ENCODE results near the gene TXNL4B.
"Not testable (repeated sequence)": the region's sequence is repeated elsewhere in the genome, so short reads cannot be mapped to it uniquely, and the experiment has no call there.

The TXNL4B gene

GRCh38 chr16:72072514-72073342, 20.7 kb downstream of the TXNL4B start:
- no peak for ATAC-seq

GRCh38 chr16:72068930-72069329, 24.5 kb downstream of the TXNL4B start:
- ATAC-seq, result no peak

GRCh38 chr16:72066747-72067146, 26.7 kb downstream of the TXNL4B start:
- ATAC-seq, result no peak

GRCh38 chr16:72064361-72064894, 29.0 kb downstream of the TXNL4B start:
- ATAC-seq, result no peak

DNA sequence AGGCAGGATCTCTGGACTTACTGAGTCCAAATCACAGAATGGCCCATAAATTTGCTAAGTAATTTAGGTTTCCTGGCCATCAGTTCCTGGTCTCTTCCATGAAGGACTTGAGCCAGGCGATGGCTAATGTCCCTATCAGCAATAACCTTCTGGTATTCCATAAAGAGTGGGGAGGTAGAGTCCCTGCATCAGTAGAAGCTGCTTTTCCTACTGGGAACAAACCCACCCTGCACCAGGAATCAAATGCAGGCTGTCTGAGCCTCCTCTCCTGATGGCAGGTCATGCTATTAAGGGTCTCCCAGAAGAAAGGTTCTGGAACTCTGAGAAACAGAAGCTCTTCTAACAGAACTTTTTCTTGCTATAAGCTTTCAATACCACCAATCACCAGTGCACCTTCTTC, 31.9 kb downstream of the TXNL4B start:
- ATAC-seq, result no peak

DNA sequence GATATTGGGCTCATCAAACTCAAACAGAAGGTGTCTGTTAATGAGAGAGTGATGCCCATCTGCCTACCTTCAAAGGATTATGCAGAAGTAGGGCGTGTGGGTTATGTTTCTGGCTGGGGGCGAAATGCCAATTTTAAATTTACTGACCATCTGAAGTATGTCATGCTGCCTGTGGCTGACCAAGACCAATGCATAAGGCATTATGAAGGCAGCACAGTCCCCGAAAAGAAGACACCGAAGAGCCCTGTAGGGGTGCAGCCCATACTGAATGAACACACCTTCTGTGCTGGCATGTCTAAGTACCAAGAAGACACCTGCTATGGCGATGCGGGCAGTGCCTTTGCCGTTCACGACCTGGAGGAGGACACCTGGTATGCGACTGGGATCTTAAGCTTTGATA, 33.0 kb downstream of the TXNL4B start:
- ATAC-seq, result no peak

DNA sequence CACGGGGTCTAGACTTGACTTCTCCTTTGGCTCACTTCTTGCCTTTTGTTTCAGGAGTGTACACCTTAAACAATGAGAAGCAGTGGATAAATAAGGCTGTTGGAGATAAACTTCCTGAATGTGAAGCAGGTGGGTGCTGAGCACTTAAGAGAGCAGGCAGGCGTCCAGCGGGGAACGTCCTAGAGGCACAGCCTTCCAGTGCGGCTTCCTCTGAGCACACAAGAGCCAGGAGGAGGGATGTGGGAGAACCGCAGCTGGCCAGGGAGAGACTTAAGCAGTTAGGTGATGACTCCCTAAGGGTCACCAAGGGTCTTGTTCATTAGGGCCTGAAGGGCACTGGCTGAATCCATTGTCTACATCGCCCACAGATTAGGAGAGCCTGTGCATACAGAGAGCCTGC, 34.4 kb downstream of the TXNL4B start:
- ATAC-seq, result not testable (repeated sequence)

GRCh38 chr16:72057313-72057712, 36.1 kb downstream of the TXNL4B start:
- ATAC-seq, result not testable (repeated sequence)

- ATAC-seq, result no peak
Observed at GRCh38 chr16:72055911-72056310, 37.5 kb downstream of the TXNL4B start.

DNA sequence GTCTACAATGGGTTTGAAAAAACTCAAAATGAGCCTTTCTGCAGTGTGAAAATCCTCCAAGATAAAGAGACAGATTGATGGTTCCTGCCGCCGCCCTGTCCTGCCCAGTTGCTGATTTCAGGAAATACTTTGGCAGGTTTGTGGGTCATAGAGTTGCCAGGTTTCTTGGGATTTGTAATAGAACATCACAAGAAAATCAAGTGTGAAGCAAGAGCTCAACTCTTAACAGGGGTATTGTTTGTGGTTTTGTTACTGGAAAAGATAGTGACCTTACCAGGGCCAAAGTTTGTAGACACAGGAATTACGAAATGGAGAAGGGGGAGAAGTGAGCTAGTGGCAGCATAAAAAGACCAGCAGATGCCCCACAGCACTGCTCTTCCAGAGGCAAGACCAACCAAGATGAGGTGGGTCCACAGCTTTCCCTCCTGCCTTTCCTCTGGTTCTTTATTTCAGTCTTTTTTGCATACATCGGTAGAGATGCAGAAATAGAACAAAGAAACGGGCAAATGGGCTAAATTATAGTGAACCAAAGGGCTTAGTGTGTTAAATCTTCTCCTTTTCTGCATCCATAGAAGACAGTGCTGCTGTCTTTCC, 39.1 kb downstream of the TXNL4B start, which contains the start of gene HP:
HP (plus strand) TSS at position 252 of the 594 bp plus-strand sequence; CDS start at position 400, 148 bp downstream.
- ATAC-seq, result not testable (repeated sequence)

GRCh38 chr16:72051818-72052217, 41.6 kb downstream of the TXNL4B start:
- no peak for ATAC-seq

DNA sequence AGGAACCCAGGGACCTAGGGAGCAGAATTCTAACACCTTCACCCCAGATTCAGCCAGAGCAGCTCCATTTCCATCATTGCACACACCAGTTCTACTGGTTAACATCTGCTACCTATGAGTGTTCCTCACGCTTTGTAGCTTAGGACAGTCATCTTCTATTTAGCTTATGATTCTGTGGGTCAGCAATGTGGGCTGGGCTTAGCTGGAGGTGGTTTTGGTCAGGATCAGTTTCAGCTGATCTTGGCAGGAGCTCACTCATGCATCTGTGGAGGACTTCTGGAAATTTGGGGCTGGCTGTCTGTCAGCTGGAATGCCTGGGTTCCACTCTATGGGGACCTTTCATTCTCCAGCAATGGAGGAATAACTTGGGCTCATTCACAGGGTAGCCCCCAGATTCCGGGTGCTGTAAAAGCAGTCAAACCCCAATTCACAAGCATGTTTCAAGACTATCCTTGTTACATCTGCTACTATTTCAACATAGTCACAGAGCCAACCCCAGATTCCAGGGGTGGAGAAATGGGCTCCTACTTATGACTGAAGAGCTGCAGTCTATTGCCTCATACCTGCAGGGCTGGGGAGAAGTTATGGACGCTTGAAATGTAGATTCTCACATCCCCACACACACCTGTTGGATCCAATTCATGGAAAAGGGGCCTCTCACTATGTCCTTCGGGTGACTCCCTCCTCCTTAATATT, 42.5 kb downstream of the TXNL4B start:
- no peak for ATAC-seq

DNA sequence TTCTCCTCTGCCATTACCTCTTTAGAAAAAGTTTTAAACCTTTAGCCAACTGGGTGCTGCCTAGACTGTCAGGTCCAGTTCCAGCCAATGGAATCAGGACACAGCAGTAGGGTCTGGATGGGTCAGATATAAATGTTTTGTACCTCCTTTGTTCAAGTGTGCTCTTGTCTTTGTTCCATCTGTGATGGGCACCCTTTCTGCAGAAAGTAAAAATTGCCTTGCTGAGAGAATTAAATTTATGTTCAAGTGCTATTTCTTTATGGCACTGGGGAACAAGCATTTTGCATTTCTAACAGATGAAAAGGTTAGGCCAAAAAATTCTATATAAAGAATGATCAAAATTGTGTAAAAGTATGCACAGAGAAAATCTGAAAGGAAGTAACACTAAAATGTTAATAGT, 44.3 kb downstream of the TXNL4B start:
- no peak for ATAC-seq

DNA sequence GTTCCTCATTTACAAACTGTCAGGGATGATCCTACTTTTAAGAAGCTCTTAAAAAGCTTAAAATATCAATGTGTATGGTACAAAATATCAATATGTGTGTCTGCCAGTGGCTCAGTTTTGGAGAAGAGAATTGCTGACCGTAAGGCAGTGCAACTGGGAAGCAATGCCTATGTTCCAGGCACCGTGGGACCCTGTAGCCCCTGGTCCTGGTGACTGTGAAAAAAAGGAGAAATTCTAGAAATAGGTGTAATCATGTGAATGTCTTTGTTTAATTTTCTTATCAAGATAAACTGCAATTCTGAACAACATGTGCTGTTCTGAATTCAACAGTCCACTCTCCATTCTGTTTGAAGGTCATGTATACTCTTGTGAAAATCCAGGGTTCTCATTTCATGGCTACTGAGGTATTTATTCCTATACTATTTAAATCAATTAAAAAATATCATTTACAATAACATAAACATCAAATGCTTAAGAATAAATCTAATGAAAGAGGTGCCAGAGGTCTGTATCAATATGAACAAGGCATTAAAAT, 48.5 kb downstream of the TXNL4B start:
- no peak for ATAC-seq

DNA sequence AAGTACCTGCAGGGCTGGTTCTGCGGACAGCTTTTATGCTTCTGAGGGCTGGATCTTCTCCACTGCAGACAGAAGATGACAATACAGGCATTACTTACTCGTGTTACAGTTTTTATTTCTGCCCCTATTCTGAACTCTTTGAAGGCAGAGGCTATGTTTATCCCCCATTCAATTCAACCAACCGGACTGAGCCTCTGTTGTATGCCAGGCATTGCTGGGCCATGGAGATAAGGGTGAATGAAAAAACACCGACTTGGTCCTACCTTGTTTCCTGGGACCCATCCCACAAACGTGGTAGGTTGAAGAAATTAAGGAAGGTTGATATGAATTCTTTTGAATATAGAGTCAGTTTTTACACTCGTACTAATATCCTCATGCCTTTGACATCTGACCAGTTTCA, 49.1 kb downstream of the TXNL4B start:
- no peak for ATAC-seq

GRCh38 chr16:72043539-72043938, 49.9 kb downstream of the TXNL4B start:
- ATAC-seq, result no peak

GRCh38 chr16:72043058-72043457, 50.4 kb downstream of the TXNL4B start:
- no peak for ATAC-seq

DNA sequence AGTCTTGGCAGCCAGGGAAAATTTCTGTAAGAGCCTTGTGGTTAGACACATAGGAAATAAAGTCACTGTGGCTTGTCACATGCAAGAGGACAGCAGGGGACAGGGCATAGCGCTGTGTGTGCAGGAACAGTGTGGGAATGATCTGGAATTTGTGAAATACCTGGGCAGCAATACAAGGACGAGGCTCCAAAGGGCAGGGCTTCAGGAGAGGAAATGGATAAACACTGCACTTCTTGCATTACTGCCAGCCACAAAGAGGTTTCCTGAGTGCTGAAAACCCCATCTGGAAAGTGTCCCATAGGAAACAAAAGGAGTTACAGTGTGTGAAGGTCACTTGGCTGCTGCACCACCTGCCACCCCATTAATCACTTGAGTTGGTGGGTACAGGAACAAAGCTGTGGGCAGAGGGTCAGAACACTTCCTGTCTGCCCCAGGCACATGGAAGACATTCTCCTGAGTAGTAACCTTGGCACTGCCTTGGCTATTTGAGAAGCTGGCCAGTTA, 51.2 kb downstream of the TXNL4B start:
- no peak for ATAC-seq

DNA sequence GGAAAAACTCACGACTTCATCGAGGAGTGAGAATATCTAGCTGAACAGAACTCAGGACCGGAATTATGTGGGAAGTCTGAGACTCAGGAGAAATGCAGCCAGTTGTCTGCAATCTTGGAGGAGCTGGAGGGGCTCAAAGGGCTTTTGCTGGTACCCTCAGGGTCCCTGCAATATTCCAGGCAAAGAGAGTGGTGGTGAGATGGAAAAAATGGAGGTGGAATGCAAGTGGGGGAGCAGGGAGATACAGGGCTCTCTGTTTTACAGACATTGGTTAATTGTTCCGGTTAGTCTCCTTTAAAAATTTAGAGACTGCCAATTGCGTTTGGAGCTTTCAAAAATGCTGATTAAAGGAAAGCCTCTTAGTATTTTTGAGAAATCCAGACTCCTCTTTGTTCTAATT, 57.3 kb downstream of the TXNL4B start:
- no peak for ATAC-seq

Measured in activated CD4-positive, CD25-positive, alpha-beta regulatory T cell treated with anti-CD3 and anti-CD28 coated beads, Interleukin-2, amount 50 U/mL, for 24 hours (primary cell).